Activated T-helper 9 cell treated with anti-CD3 and anti-CD28 coated beads, Interleukin-2, amount 50 U/mL, for 16 hours (primary cell): ENCODE data around the gene BEND4.

ENCODE experiments used
- DNase-seq: peaks from one replicate; pipeline ENCODE4 v3.0.0-alpha.2; 2020; ENCODE audit warnings: low read depth

Gene BEND4

DNA sequence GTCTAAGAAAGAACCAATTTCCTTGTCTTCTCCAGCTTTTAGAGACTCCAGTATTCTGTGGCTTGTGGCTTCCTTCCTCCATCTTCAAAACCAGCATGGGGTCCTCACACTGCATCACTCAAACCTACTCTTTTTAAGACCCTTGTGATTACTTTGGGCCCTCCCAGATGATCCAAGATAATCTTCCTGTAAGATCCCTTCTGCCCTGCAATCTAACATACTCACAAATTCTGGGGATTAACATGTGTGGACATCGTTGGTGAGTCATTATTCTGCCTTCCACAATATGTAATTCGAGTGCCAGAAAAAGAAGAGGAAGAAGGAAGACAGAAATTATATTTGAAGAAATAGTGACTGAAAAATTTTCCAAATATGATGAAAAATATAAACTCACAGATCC lies 47.9 kb downstream of the BEND4 start:
- DNase-seq = no peak

DNA sequence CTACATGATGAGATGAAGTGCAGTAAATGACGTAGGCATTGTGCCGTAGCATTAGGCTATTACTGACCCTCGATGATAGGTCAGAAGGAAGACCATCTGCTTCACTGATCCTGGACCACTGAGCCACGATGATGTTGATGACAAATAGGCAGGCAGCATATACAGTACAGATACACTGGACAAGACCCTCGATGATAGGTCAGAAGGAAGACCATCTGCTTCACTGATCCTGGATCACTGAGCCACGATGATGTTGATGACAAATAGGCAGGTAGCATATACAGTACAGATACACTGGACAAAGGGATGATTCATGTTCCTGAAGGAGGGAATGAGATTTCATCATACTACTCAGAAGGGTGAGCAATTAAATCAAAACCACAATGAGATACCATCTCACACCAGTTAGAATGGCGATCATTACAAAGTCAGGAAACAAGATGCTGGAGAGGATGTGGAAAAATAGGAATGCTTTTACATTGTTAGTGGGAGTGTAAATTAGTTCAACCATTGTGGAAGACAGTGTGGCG lies 50.9 kb downstream of the BEND4 start:
- no peak for DNase-seq

DNA sequence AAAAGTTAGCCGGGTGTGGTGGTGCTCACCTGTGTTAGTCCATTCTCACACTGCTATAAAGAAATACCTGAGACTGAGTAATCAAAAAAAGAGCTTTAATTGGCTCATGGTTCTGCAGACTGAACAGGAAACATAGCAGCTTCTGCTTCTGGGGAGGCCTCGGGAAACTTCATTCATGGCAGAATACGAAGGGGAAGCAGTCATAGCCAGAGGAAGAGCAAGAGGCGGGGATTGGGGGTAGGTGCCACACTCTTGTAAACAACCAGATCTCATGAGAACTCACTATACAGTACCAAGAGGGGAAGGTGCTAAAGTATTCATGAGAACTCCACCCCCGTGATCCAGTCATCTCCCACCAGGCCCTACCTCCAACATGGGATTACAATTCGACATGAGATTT lies 64.1 kb downstream of the BEND4 start:
- DNase-seq = no peak

DNA sequence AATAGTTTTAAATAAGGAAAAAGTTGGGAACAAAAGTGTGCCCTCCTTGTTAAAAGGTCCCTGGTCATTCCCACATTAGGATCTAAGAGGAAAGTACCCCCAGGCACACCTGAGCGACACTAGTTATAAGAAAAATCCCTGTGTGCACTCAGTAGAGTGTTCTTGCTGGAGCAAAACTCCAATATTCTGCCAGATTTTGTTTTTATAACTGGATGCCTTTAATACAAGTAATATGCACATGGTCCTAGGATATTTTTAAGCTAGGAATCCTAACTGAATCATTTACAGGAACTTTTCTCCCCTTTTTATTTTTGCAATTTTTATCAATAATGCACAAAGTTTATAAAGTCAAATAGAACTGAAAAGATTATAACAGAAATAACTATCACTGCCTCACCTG lies 68.6 kb downstream of the BEND4 start:
- DNase-seq = no peak

DNA sequence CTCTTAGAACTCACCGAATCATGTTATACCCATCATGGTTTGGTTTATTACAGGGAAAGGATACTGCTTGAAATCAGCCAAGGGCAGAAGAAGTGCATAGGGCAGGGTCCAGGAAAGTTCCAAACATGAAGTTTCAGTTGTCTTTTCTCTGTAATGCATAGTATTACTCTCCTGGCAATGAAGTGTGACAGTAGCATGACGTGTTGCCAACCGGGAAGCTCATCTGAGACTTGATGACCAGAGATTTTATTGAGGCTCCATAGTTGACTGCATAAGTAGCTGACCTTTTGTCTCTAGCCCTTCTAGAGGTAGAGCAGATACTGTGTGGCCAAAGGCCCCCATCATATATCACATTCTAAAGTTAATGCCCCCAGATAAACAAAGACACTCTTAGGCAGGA lies 72.1 kb downstream of the BEND4 start:
- no peak for DNase-seq

DNA sequence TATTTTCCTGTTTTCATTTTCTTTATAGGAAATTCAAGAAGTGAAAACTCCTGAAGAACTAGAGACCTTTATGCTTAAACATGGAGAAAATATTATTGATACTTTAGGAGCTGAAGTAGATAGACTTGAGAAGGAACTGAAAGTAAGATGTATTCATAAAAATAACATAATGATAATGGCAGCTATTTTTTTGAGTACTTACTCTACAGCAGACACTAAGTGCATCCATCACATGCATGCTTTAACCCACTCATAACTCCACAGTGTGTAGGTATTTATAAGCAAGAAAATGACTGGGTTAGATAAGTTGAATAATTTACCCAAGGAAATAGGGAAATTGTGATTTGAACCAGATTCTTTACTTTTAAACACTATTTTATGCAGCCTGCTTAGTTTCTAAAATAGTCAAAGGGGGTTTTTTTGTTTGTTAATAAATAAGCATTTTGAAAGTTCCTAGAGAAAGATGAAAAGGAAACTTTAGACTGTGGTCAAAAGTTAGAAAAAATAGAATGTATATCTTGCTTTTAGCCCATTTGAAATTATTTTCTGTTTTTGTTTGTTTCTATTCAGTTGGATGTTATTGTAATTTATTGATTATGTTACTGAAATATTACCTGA lies 74.2 kb downstream of the BEND4 start:
- no peak for DNase-seq

DNA sequence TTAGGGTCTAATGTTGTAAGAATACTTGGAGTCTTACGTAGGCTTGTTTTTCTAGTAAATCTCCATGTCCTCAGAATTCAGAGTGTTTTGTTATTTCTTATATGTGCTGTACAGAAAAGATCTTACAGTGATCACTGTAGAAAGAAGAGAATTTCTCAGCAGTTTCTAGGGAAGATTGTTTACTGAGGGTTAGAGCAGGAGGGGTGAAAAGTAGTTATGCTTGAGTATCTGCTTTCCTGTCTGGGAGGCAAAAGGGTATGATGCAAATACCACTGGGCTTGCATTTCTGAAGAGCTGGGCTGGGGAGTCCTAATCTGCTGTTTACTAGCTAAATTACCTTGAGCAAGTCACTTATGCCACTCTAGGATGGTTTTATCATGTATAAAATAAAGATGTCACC lies 78.2 kb downstream of the BEND4 start:
- DNase-seq = no peak

DNA sequence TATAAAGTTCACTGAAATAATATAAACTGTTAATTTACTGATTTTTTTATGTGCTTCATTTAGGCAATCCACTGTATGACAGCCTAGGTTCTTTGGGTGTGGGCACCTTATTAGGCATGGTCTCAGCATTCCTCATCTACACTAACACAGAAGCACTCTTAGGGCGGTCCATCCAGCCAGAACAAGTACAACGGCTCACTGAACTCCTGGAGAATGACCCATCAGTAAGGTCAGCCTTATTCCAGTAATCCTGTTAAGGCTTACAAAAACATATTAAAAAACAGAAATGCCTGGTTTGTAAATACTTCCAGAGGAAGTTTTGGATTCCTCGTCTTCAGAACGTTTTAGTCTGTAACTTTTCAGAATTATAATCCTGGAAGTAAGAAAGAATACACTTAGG lies 82.0 kb downstream of the BEND4 start:
- DNase-seq = no peak

DNA sequence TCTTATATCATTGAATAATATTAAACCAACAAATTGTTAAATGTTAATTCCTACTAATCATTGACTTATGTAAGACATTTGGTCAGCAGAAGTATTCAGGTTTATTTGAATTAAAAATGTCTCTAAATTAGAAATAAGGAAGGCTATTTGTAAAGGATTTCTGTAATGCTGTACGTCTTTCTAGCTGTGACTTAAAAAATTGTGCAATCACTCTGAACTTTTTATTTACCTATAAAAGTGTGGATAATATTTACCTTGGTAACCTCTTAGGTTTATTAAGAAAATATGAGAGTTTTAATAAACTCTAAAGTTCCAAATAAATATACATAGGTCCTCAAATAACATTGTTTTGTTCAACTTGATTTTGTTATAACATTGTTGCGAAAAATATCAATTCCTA lies 85.2 kb downstream of the BEND4 start:
- DNase-seq = no peak

DNA sequence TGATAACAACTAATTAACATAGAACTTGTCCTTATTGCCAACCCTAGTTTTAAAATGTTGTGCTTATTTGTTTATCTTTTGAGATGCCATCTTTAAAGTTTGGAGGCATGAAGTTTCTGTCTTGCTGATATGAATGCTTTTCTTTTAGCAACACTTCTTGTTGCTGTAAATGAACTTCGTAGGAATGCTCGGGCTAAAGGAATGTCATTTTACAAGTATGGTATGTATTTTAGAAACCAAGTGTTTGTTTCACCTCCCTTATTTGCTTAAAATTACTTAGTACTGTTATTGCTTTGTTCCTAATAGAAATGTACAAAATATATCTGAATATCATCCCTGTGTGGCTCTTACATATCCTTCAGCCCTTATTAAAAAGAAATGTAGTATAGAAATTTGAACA lies 86.1 kb downstream of the BEND4 start:
- no peak for DNase-seq
